GM19372 (cell line): ENCODE measurements around the gene C1RL.

Source experiments
- ATAC-seq: cut with Tn5 transposase; IDR thresholded peaks from one replicate; pipeline ENCODE4 v1.9.1; 2021; ENCODE audit warnings: mild to moderate bottlenecking, low read depth, moderate library complexity; ENCODE audit not compliant: unreplicated experiment

The C1RL gene

GRCh38 chr12:7093892-7094291, 15.1 kb downstream of the C1RL start:
- no peak for ATAC-seq

- no peak for ATAC-seq
Measured at GRCh38 chr12:7093486-7093885, 15.5 kb downstream of the C1RL start.

DNA sequence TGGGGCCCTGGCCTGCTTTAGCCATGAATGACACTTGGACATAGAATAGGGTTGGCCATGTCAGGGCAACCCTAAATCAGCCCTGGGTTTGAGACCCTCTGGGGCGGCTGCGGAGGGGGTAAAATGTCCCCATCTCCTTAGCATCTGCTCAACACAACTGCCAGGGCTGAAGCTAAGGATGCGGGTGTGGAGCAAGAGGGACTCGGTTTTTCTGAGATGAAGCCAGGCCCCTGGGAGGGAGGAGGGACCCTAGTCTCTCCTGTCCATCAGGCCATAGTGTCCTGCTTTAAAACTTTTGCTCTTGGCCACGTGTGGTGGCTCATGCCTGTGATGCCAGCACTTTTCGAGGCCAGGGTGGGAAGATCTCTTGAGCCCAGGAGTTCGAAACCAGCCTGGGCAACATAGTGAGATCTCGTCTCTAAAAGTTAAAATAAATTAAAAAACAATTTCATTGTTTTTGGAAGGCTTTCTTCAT, 16.0 kb downstream of the C1RL start:
- ATAC-seq = no peak

DNA sequence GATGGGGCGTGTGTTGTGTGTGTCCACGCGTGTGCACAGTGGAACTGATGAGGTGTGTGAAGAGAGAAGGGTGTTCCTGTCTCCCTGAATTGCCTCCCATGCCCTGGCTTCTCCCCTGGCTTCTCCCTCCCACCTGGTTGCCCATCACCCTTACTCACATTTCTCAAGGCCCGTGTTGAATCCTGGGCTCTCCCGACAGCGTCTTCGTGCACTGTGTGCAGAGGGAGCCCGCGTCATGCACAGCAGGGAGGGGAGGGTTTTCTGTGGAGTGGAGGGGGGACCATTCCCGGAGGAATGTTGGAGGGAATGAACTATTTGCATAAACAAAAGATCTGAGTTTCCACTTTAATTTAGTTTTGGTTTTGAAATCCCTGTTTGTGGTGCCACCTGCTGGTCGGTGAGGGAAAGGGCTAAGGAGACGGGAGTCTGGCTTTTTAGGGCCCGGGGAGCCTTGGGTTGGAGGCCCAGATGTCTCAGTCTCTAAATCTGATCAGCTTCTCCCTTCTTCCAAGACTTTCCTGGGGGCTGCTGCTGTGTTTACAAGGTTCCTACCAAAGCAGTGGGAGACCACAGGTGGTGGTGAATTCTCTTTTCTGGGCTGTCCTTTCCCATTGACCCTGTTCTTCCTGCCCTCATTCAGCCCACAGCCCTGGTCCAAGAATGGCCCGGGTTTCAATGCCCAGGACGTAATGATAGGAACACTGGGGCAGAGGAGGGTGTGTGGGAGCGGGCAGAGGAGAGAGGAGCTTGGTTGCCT, 16.6 kb downstream of the C1RL start, which contains the start of gene C1R:
Gene C1R, minus strand, starts transcription at position 217 of the 757 bp plus-strand sequence. Its CDS starts 57 bp downstream, at position 160.
- no peak for ATAC-seq

DNA sequence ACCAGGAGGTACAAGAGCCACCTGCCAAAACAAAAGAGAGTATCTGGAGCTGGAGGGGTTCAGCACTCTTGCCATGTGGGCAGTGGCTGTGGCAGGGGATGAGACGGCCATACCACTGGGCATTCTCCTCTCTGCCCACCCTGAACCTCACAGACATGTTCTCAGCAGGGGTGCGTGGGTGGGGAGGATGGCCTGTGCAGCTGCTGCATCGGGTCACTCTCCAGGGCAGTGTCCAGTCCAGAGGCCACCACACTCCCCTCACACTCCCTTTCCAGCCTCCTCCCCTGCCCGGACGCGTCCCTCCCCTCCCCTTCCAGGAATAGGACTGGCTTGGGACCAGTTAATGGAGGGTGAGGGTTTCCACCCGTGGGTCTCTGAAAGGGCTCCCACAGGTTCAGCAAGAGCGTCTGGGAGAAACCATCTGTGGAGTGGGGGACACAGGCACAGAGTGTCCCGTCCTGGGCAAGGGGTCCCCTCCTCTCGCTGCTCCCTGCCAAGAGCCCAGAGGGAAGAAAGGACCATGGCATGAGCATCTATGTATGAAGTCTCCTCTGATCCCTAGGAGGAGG, 17.3 kb downstream of the C1RL start:
- no peak for ATAC-seq

- ATAC-seq = no peak
Measured at GRCh38 chr12:7091171-7091570, 17.8 kb downstream of the C1RL start.

GRCh38 chr12:7090222-7090998, 18.6 kb downstream of the C1RL start:
- ATAC-seq = no peak

- ATAC-seq = no peak
Measured at GRCh38 chr12:7089196-7089871, 19.7 kb downstream of the C1RL start.

- ATAC-seq = no peak
Measured at GRCh38 chr12:7083125-7083524, 25.9 kb downstream of the C1RL start.

DNA sequence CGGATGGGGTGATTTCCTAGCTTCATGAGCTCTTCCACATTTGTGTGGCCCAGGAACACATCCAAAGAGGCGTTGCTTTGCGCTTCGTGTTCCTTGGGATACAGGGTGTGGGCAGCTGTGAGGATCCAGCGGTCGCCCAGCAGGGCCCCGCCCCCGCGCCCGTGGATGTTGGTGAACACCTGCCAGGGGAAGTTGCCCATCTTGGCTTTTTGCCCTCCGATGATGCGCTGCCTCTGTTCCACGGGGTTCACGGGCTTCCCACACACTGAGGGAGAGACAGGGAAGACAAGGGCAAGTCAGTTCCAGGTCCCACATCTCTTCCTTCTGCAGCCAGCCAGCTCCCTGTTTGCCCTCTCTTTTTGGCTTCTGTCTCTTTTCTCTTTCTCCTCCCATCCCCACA, 28.0 kb downstream of the C1RL start:
- ATAC-seq = no peak

GRCh38 chr12:7079826-7080125, 29.2 kb downstream of the C1RL start:
- no peak for ATAC-seq

DNA sequence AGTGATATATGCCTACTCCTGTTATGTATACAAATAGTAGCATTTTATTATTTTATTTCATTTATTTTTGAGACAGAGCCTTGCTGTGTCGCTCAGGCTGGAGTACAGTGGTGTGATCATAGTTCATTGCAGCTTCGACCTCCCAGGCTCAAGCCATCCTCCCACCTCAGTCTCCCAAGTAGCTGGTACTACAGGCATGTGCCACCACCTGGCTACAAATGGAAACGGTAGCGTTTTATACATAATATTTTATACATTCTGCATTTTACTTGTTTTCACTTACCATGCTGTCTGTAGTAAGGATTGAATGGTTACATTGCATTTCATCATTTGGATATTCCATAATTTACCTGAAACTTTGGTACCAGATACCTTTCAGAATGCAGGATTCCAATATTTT, 30.9 kb downstream of the C1RL start:
- ATAC-seq = no peak

DNA sequence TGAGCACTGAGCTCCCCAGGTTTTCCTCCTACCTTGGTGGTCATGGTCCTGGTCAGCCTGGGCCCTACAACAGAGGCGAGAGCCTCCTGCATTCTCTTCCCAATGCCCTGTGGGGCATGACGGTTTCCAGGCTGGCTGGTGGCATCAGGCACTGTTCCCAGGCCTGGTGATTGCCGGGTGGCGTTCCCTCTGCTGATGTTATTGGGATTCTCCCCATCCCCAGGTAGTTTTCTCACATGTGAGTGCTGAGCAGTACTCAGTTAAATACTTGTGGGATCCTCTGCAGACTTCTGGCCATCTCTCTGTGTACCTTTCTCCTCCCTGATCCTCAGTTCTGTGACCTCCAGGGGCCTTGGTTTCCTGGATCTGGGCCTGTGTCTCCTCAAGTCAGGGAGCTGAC, 32.5 kb downstream of the C1RL start:
- ATAC-seq = no peak

DNA sequence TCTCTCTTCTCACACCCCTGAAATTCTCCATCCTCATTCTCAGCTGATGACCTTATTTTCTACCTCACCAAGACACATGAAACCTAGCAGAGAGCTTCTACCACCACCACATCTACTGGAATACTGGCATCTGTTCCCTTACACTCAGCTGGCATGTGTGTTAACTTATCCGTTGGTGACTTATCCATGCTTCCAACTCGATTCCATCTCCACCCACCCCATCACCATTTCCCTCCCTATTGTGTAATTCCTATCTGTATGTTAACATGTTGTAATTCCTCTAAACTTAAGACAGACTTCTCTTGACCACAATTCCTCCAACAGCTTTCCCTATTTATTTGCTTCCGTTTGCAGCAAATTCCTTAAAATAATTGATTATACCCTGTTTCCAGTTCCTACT, 33.1 kb downstream of the C1RL start:
- no peak for ATAC-seq

DNA sequence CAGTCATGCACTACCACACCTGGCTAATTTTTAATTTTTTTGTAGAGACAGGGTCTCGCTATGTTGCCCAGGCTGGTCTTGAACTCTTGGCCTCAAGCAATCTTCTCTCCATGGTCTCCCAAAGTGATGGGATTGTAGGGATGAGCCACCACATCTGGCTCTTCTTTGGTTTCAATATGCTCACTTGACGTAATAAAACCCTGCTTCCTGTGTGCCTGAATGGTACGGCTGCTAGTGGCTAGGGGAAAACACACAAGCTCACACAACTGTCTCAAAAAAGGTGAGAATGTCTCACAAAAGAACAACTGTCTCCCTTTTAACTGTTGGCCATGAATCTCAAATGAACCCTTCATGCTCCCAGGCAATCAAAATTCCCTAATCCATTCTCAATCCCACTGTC, 33.5 kb downstream of the C1RL start:
- no peak for ATAC-seq

GRCh38 chr12:7073946-7074345, 35.1 kb downstream of the C1RL start:
- no peak for ATAC-seq

DNA sequence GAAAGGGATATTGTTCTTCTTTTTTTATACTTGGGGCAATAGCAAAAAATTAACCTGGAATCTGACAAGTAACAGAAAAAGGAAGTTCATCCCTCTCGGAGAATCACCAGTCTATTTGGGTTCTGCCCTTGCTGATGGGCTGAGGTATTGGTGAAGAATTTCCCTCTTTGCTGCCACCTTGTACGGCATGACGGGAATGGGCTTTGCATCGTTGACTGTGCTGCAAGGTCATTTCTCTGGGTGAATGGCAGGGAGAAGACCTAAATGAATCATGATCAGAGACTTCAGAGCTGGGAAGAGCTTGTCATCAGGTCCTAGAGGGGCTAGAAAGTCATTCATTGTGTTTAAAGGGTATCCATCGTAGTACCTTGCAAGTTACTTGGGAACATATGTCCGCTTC, 36.5 kb downstream of the C1RL start:
- no peak for ATAC-seq

GRCh38 chr12:7072035-7072434, 37.0 kb downstream of the C1RL start:
- no peak for ATAC-seq

GRCh38 chr12:7069386-7069785, 39.6 kb downstream of the C1RL start:
- no peak for ATAC-seq

DNA sequence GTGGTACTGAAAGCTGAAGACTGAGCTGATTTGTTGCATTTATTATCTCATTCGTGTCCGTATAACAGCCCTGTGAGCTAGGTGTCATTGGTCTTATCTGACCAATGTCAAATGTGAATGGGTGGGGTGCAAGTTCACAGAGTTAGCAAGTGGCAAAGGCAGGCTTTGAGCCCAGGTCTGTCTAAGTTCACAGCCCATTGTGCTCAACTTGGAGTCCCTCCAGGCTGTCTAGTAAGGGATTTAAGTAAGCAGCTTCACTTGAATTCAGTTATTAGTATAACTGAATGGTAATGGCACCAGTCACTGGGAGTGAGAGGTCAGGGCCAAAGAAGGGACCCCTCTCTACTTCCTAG, 40.0 kb downstream of the C1RL start:
- ATAC-seq = no peak
